Measurements from ENCODE around the gene DDR2.

GRCh38 chr1:162703708-162704107 lies 71.4 kb downstream of the DDR2 start:
- TF ChIP-seq CTCF (conservative IDR thresholded peaks at IDR 0.05) (no peak), ZFX (IDR thresholded peaks at IDR 0.05) (no peak)

Data from C4-2B (cell line).